ENCODE data around the gene TRIM62.
A peak's percentile ranks its signal among the peaks of the same experiment; 100 is the strongest.
"Not testable (repeated sequence)": the region's sequence is repeated elsewhere in the genome, so short reads cannot be mapped to it uniquely, and the experiment has no call there.

TRIM62 gene

DNA sequence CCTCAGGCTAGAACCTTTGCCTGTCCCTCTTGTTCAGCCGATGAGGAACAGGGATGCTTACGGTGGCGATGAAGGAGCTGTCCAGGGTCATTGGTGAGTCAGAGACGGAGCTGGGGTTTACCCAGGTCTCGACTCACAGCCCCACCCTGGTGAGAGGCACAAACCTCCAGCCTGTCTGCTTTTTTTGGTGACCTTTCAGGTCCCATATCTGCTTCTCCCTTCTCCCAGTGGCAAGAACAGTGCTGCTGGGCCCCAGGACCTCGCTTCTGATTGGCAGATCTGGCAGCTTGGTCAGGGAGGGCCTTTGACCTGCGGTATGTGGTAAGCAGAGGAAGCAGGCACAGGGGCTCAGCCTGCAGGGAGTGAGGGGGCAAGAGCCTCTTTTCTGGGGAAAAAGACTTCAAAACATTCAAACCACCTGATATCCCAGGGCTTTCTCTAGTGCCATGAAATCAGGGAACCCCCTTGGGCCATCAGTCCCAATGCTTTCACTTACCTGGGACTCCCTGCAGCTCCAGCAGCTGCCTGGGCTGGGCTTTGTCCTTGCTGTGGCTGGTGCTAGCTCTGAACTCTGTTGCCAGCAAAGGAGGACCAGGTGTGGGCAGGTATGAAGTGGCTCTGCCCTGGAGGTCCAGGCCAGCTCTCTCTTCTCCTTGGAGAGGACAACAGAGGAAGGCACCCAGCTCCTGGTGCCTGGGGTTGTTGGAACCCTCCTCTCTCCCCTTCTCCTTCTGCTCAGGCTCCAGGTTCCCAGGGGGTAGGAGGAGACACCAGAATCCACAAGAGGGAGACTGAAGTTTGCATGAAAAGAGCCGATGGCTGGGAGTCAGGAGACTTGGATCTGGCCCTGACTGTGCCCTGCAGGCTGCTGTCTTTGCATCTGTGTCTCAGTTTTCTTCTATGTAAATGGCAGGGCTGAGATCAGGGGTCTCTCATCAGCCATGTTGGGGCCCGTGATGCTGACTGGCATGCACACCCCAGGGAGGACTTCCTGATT, 41.4 kb downstream of the TRIM62 start:
- peak in 1 of 56 donors; percentile 9 for DNase-seq

DNA sequence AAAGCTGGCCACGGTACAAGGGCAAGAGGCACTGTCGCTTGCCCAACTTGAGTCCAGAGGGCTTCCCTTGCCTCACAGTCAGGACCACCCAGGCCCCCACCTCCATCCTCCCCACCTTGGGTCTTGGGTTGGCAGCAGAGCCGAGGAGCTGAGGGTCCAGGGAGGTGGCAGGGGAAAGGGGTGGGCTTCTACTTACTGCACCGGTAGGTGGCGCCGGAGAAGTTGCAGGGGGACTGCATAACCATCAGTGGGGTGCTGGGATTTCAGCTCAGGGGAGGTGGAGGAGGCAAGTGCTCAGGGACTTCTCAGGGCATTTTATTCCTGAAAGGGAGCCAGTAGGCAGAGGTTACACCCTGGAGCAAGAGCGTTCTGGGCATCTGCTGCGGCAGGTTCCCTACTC, 44.0 kb downstream of the TRIM62 start:
- peak in 29 of 56 donors; percentile 4 to 56 (median 18) for DNase-seq

- DNase-seq = not testable (repeated sequence)
Measured at GRCh38 chr1:33136041-33136440, 45.8 kb downstream of the TRIM62 start.

GRCh38 chr1:33133478-33134105, 48.3 kb downstream of the TRIM62 start:
- no peak for DNase-seq

- DNase-seq = no peak
Measured at GRCh38 chr1:33132549-33132948, 49.3 kb downstream of the TRIM62 start.

- no peak for DNase-seq
Measured at GRCh38 chr1:33131191-33131590, 50.7 kb downstream of the TRIM62 start.

- no peak for DNase-seq
Measured at GRCh38 chr1:33130297-33130696, 51.5 kb downstream of the TRIM62 start.

DNA sequence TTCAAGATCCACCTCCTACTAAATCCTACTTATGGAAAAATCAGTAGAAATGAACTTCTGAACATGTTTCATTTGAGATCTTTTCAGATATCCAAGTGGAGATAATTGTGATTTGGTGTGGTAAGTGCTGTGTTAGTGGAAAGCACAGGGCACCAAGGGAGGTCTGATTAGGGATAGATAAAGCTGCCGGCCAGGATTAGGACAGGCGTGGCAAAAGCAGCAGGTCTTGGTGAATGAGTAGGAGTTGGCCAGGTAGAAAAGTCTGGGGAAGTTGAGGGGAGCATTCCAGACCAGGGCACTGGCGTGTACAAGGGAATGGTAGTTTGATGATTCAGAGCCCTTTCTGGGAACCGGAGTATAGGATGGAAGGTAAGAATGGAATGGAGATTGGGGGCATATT, 53.1 kb downstream of the TRIM62 start:
- DNase-seq = no peak

DNA sequence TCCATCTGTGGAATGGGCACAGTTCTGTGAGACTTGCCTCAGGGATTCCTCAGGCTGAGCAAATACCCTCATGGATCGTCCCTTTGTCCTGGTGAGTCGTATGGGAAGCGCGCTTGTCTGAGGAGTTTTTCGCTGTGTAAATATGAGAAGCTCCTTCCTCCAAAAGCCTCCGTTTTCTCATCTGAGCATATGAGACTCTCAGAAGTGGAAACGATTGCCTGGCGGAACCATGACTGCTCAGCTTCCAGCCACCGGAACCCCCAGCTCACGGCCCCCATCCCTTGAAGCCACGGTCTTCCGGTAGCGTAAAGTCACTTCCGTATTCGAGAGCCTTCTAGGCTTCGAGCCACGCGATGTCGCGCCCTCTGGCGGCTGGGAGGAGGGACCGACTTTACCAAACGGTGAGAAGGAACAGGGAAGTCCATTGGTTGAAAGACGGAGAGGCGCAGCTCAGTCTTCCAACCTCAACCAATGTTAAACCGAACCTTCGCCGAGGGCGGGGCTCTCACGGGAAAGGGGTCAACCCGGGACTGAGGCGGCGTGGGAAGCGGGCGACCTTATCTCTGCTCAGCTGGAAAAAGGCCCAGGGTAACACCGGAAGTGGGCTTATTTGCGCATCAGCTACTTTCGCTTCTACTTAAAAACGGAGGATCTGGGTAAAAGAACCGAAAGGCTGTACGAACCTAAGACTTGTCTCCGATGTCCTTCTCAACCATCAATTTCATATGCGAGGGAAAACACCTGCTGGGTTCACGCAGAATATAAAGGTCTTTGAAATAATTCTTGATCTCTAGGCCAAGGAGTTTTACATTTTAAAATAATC, 54.6 kb downstream of the TRIM62 start:
- DNase-seq = peak; percentile 75 to 99 (median 96)

GRCh38 chr1:33126411-33127000, 55.3 kb downstream of the TRIM62 start:
- DNase-seq = no peak

DNA sequence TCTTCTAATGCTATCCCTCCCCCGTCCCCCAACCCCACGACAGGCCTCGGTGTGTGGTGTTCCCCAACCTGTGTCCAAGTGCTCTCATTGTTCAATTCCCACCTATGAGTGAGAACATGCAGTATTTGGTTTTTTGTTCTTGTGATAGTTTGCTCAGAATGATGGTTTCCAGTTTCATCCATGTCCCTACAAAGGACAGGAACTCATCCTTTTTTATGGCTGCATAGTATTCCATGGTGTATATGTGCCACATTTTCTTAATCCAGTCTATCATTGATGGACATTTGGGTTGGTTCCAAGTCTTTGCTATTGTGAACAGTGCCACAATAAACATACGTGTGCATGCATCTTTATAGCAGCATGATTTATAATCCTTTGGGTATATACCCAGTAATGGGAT, 57.2 kb downstream of the TRIM62 start:
- DNase-seq = not testable (repeated sequence)

- DNase-seq = no peak
Measured at GRCh38 chr1:33123266-33123665, 58.6 kb downstream of the TRIM62 start.

- no peak for DNase-seq
Measured at GRCh38 chr1:33122483-33123178, 59.2 kb downstream of the TRIM62 start.

- DNase-seq = no peak
Measured at GRCh38 chr1:33121728-33122127, 60.1 kb downstream of the TRIM62 start.

- DNase-seq = no peak
Measured at GRCh38 chr1:33120436-33121231, 61.2 kb downstream of the TRIM62 start.

GRCh38 chr1:33119532-33120217, 62.2 kb downstream of the TRIM62 start:
- DNase-seq = no peak

- DNase-seq = no peak
Measured at GRCh38 chr1:33119050-33119449, 62.8 kb downstream of the TRIM62 start.

- DNase-seq = no peak
Measured at GRCh38 chr1:33118274-33118673, 63.6 kb downstream of the TRIM62 start.

DNA sequence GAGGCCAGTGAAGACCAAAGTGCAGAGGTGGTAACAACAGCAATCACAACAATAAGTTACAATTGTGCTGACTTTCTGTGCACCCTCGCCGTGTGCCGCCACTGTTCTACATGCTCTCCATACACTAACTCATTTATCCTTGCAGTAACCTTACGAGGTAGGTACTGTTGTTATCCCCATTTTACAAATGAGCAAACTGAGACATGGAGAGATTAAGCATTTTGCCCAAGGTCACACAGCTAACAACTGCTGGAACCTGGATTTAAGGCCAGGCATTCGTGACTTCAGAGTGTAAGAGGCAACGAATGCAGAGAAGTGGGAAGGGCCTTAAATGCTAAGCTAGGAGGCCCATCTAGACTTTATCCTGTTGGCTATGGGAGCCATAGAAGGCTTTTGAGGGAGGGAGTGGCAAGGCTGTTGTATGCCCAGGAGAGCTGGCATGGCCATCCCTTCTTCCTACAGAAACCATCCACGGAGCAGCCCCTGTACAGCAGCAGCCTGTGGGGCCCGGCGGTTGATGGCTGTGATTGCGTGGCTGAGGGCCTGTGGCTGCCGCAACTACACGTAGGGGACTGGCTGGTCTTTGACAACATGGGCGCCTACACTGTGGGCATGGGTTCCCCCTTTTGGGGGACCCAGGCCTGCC, 64.3 kb downstream of the TRIM62 start:
- DNase-seq = no peak

Measured in amygdala (tissue), 56 donors.